Stomach (tissue), 4 donors: ENCODE data around the gene P4HA3.

Source experiments
- CTCF ChIP-seq, 7 experiments: fragments of 450-650 bp in 4 of 7; fragments of 200-600 bp in 3 of 7; sonication (generic) in 3 of 7; IDR thresholded peaks; one replicate each; pipeline ENCODE4 v1.5.1; 2016 to 2019; ENCODE audit warnings: antibody characterized with exemption in 7 of 7, control low read depth in 2 of 7, mild to moderate bottlenecking in 1 of 7
- EP300 ChIP-seq: sonication (generic); formaldehyde crosslinking; IDR thresholded peaks from one replicate; pipeline ENCODE4 v1.6.1; 2017; ENCODE audit warnings: antibody characterized with exemption
- POLR2A ChIP-seq, 4 donors: fragments of 450-650 bp; IDR thresholded peaks; one replicate each; pipeline ENCODE4 v1.6.1; 2016; ENCODE audit warnings: antibody characterized with exemption in 4 of 4, control low read depth in 2 of 4, mild to moderate bottlenecking in 1 of 4, moderate library complexity in 1 of 4

GRCh38 chr11:74345420-74345819 is 34.0 kb upstream of the P4HA3 start:
- no peak for TF ChIP-seq CTCF (IDR thresholded peaks at IDR 0.05)
- no peak for TF ChIP-seq POLR2A (IDR thresholded peaks at IDR 0.05)
- no peak for TF ChIP-seq EP300
